GM13976 (cell line): ENCODE results near the gene LRRC71.

Source experiments
- DNase-seq: peaks from one replicate; pipeline ENCODE4 v3.0.0; 2012; ENCODE audit warnings: low spot score
- CTCF ChIP-seq: IDR thresholded peaks from 2 replicates; pipeline ENCODE4 v1.5.1; 2012; ENCODE audit warnings: borderline replicate concordance, mild to moderate bottlenecking; ENCODE audit not compliant: insufficient read depth; ENCODE audit errors: extremely low read depth, missing control alignments, control extremely low read depth
- in situ Hi-C: fragments of 300-500 bp; cut with MboI; formaldehyde crosslinking; loops from one replicate; pipeline ENCODE4 v1.12.0; 2022; ENCODE audit warnings: low sequenced_read_pairs, mixed read lengths, inconsistent platforms; ENCODE audit not compliant: unreplicated experiment

LRRC71 gene

DNA sequence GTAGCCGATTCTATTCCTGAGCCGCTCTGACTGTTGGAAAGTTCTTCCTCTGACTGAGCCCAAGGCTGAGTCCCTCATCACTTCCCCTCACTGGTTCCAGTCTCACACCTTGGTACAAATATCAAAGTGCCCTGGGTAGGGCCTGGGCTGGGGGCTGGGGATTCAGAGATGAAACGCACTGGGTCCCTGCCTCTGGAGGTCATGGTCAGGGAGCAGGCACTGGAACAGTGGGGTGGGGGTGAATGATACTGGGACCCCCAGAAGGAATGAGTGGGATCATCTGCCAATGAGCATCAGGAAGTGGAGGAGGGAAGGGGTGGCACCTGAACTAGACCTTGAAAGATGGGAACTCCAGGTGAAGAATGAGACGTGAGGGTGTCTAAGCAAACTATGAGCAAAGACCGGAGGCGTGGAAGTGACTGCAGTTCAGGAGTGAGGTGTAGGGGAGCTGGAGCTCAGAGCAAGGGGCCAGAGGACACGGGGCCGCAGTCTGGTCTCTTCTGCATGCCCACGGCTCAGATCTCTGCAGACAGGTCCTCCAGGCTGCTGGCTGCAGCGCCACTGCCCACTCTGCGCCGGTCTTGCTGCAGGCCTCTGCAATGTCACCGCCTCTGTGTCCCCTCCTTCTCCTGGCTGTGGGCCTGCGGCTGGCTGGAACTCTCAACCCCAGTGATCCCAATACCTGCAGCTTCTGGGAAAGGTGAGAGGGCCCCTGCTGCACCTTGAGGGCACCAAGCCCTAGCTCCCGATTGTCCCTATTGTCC, 16.9 kb upstream of the LRRC71 start:
- no peak for TF ChIP-seq CTCF
- in situ Hi-C loops: no loop called here
- DNase-seq: no peak

DNA sequence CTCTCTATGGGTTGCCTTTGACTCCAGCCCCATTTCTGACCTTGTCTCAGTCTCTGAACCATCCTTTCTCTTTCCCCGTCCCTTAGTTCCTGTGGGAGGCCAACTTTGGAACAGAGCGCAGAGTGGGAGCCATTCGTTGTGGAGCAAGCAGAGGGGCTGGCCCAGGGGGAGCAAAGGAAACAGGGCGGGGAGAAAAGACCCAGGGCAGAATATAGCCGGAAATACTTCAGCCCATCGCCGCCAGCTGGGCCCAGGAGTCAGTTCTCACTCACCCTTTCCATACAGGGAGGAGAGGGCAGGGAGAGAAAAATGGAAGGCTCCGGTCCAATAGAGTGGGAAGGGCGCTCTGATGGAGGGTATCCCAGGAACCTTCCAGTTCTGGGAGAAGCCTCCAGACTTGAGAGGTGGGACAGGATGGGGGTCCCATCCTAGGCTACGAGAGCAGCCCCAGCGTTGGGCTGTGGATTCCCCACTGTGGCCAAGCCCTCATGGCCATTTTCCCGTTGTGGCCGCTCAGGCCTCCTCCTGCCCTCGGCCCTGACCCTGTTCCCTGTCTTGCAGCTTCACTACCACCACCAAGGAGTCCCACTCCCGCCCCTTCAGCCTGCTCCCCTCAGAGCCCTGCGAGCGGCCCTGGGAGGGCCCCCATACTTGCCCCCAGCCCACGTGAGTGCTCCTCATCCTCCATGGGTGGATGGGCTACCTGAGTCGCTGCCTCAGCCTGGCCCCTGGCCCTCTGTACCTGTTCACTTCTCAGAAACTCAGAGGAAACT, 16.1 kb upstream of the LRRC71 start:
- no peak for DNase-seq
- no peak for TF ChIP-seq CTCF
- in situ Hi-C loops: no loop called here

- no peak for TF ChIP-seq CTCF
These were observed 15.3 kb upstream of the LRRC71 start for GRCh38 chr1:156905176-156905575.

DNA sequence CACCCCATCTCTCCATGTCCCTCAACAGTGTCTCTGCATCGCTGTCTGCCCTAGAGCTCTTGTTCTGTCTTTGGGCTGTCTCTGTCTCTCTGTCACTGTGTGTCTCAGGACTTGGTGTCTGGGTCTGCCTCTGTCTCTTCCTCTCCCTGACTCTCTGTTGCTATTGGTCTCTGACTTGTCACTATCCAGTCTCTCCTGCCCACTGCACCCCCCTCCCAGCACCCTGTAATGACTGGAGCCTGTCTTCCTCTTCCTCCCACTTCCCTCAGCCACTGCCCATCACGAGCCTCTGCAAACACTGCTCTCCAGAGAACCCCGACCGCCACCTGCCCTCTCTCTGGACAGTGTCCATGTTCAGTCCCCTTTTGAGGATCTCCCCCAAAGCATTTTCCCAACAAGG, 14.8 kb upstream of the LRRC71 start:
- no peak for TF ChIP-seq CTCF
- in situ Hi-C loops: no loop called here
- DNase-seq: no peak

More at GRCh38 chr1:156905176-156905575, 15.3 kb upstream of the LRRC71 start:
- in situ Hi-C loops: no loop called here
- no peak for DNase-seq

GRCh38 chr1:156906206-156906906, 14.1 kb upstream of the LRRC71 start:
- no peak for TF ChIP-seq CTCF
- in situ Hi-C loops: no loop called here
- DNase-seq: no peak

DNA sequence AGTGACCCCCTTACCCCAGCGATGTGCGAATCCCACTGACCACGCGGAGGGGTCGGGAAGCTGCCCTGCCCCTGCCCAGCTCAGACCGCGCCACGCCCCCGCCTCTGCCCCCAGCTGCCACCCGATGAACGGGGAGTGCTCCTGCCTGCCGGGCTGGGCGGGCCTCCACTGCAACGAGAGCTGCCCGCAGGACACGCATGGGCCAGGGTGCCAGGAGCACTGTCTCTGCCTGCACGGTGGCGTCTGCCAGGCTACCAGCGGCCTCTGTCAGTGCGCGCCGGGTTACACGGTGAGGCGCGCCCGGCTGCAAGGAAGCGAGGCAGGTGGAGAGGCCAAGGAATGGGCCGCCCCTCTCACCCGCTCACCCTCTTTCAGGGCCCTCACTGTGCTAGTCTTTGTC, 11.9 kb upstream of the LRRC71 start:
- no peak for TF ChIP-seq CTCF
- in situ Hi-C loops: no loop called here
- DNase-seq: no peak
